Measurements from ENCODE around the gene ZNF557.
"Not testable (repeated sequence)": the region's sequence is repeated elsewhere in the genome, so short reads cannot be mapped to it uniquely, and the experiment has no call there.

Gene ZNF557

GRCh38 chr19:7069042-7069903 lies at the start of gene ZNF557:
Gene ZNF557 (plus strand): TSS chr19:7069703. CDS start chr19:7075075, 5,372 bp downstream.
- peak; percentile 91 to 92 for DNase-seq (ENCODE audit: low read depth in 2 of 2)

GRCh38 chr19:7021331-7021730 lies 48.2 kb upstream of the ZNF557 start, which contains the start of gene MBD3L2B:
Gene MBD3L2B (minus strand): TSS chr19:7021431. CDS start chr19:7021397, 34 bp downstream.
- DNase-seq (ENCODE audit: low read depth in 2 of 2), result not testable (repeated sequence)

- DNase-seq (ENCODE audit: low read depth in 2 of 2), result not testable (repeated sequence)
Measured at GRCh38 chr19:7028790-7029189, 40.7 kb upstream of the ZNF557 start.

- DNase-seq (ENCODE audit: low read depth in 2 of 2), result not testable (repeated sequence)
Measured at GRCh38 chr19:7030278-7030677, 39.2 kb upstream of the ZNF557 start, which contains the start of gene MBD3L5. Gene MBD3L5 (plus strand): TSS chr19:7030578. CDS start chr19:7030612, 34 bp downstream.

GRCh38 chr19:7040079-7040478 lies 29.4 kb upstream of the ZNF557 start, which contains the start of gene MBD3L4:
Gene MBD3L4 (minus strand): TSS chr19:7040179. CDS start chr19:7040144, 35 bp downstream.
- DNase-seq (ENCODE audit: low read depth in 2 of 2), result not testable (repeated sequence)

GRCh38 chr19:7041563-7041962 lies 27.9 kb upstream of the ZNF557 start:
- not testable (repeated sequence) for DNase-seq (ENCODE audit: low read depth in 2 of 2)

GRCh38 chr19:7049021-7049420 lies 20.5 kb upstream of the ZNF557 start, which contains the start of gene MBD3L2:
Gene MBD3L2 (plus strand): TSS chr19:7049321. CDS start chr19:7049374, 53 bp downstream.
- DNase-seq (ENCODE audit: low read depth in 2 of 2), result not testable (repeated sequence)

GRCh38 chr19:7051421-7051820 lies 18.1 kb upstream of the ZNF557 start:
- DNase-seq (ENCODE audit: low read depth in 2 of 2), result not testable (repeated sequence)

- not testable (repeated sequence) for DNase-seq (ENCODE audit: low read depth in 2 of 2)
Measured at GRCh38 chr19:7052896-7053295, 16.6 kb upstream of the ZNF557 start.

- not testable (repeated sequence) for DNase-seq (ENCODE audit: low read depth in 2 of 2)
Measured at GRCh38 chr19:7054635-7055368, 14.7 kb upstream of the ZNF557 start.

GRCh38 chr19:7055679-7056078 lies 13.8 kb upstream of the ZNF557 start:
- DNase-seq (ENCODE audit: low read depth in 2 of 2), result not testable (repeated sequence)

- DNase-seq (ENCODE audit: low read depth in 2 of 2), result not testable (repeated sequence)
Measured at GRCh38 chr19:7056371-7056770, 13.1 kb upstream of the ZNF557 start.

- DNase-seq (ENCODE audit: low read depth in 2 of 2), result not testable (repeated sequence)
Measured at GRCh38 chr19:7058576-7058975, 10.9 kb upstream of the ZNF557 start, which contains the start of gene MBD3L3. Gene MBD3L3 (minus strand): TSS chr19:7058676. CDS start chr19:7058605, 71 bp downstream.

GRCh38 chr19:7059977-7060376 lies 9.5 kb upstream of the ZNF557 start:
- DNase-seq (ENCODE audit: low read depth in 2 of 2), result not testable (repeated sequence)

GRCh38 chr19:7063339-7063738 lies 6.2 kb upstream of the ZNF557 start:
- no peak for DNase-seq (ENCODE audit: low read depth in 2 of 2)

GRCh38 chr19:7063764-7064418 lies 5.6 kb upstream of the ZNF557 start:
- DNase-seq (ENCODE audit: low read depth in 2 of 2), result no peak

GRCh38 chr19:7067122-7067521 lies 2.4 kb upstream of the ZNF557 start:
- not testable (repeated sequence) for DNase-seq (ENCODE audit: low read depth in 2 of 2)

GRCh38 chr19:7067716-7068115 lies 1.8 kb upstream of the ZNF557 start:
- DNase-seq (ENCODE audit: low read depth in 2 of 2), result no peak

- DNase-seq (ENCODE audit: low read depth in 2 of 2), result no peak
Measured at GRCh38 chr19:7068599-7068998, 904 bp upstream of the ZNF557 start.

GRCh38 chr19:7069904-7070226 lies 362 bp downstream of the ZNF557 start:
- DNase-seq (ENCODE audit: low read depth in 2 of 2), result no peak

GRCh38 chr19:7072541-7072940 lies 3.0 kb downstream of the ZNF557 start:
- no peak for DNase-seq (ENCODE audit: low read depth in 2 of 2)

All from fibroblast of skin of left quadriceps (primary cell).